ENCODE data around the gene OR1N2.

- TF ChIP-seq, protein P1, sequence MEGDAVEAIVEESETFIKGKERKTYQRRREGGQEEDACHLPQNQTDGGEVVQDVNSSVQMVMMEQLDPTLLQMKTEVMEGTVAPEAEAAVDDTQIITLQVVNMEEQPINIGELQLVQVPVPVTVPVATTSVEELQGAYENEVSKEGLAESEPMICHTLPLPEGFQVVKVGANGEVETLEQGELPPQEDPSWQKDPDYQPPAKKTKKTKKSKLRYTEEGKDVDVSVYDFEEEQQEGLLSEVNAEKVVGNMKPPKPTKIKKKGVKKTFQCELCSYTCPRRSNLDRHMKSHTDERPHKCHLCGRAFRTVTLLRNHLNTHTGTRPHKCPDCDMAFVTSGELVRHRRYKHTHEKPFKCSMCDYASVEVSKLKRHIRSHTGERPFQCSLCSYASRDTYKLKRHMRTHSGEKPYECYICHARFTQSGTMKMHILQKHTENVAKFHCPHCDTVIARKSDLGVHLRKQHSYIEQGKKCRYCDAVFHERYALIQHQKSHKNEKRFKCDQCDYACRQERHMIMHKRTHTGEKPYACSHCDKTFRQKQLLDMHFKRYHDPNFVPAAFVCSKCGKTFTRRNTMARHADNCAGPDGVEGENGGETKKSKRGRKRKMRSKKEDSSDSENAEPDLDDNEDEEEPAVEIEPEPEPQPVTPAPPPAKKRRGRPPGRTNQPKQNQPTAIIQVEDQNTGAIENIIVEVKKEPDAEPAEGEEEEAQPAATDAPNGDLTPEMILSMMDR (conservative IDR thresholded peaks at IDR 0.05; ENCODE audit: low read depth, low read length) = no peak
- TF ChIP-seq EZH2phosphoT487 (IDR thresholded peaks at IDR 0.05; ENCODE audit: borderline replicate concordance, low read length) = no peak
- TF ChIP-seq EZH2 (IDR thresholded peaks at IDR 0.05; ENCODE audit: low read length, unreplicated experiment) = no peak
Measured at GRCh38 chr9:122579874-122580273, 27.0 kb downstream of the OR1N2 start.
